GM12892 (cell line): ENCODE measurements around the gene PBOV1.

Source experiments
- POLR2A ChIP-seq: IDR thresholded peaks from 2 replicates; pipeline ENCODE4 v1.6.1; 2011; ENCODE audit warnings: low read depth, low read length, control low read depth
- POLR2AphosphoS5 ChIP-seq: IDR thresholded peaks from 2 replicates; pipeline ENCODE4 v1.6.1; 2011; ENCODE audit warnings: low read depth, low read length, control low read depth
- TAF1 ChIP-seq: IDR thresholded peaks from 2 replicates; pipeline ENCODE4 v1.6.1; 2011; ENCODE audit warnings: low read depth, mild to moderate bottlenecking, control low read depth, low read length, borderline replicate concordance

- TF ChIP-seq TAF1: no peak
- TF ChIP-seq POLR2AphosphoS5: no peak
- TF ChIP-seq POLR2A: no peak
Measured at GRCh38 chr6:138206862-138207261, 11.4 kb downstream of the PBOV1 start.
